ENCODE results near the gene MTURN. TPM values are rescaled to one million over a fixed set of nuclear protein-coding genes. Genes with fewer than 3 reads are reported as not detected.

The MTURN gene
- total RNA-seq, 8 experiments from 2014 or later, result 18.1 to 121 (median 40.8) TPM

DNA sequence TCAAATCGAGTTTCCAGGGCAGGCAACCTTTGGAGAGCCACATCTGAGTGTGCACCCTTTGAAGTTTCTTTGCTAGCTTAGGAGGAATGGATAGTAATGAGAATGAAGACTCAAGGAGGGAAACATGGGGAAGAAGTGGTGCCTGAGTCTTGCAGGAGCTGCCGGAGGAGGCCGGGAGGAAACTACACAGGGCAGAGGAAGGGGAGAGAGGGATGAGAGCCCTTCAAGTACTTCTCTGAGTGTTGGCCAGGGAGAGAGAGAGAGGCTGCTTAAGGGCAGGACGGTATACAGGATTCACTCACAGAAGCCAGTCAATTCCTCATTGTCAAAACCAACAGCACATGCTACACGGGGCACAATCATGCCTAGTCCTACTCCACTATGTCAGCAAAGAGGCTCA, 75.2 kb downstream of the MTURN start:
- H3K27ac ChIP-seq, result no peak overlapping the region
- in situ Hi-C loops (cut with MboI; ENCODE audit: low pct_unique_long_range_greater_than_20kb in 2 of 9, low sequenced_read_pairs in 9 of 9, unreplicated experiment in 9 of 9), result no loop called here
- WGBS, 10 experiments, result 33 to 95% (median 76%) methylated on average over 1 to 3 of the region's 5 CpGs; no CpG with 5 or more reads in 3 of the 10 experiments
- H3K4me3 ChIP-seq, result no peak overlapping the region
- peaks cover 0 to 3% of the 10 kb centered on the region in 2 donors for H3K4me1 ChIP-seq (replicated peaks in 1 of 2)
- no peak for ATAC-seq (replicated peaks in 6 of 8)

Other genes with a start within 250 kb of the MTURN start
- 100 to 1,000 TPM in 4 of 8 experiments, 10 to 100 TPM in 4; 18.1 to 162 (median 106) TPM for gene SCRN1, start 145.2 kb upstream of the MTURN start, total RNA-seq
- gene FKBP14, start 108.3 kb upstream of the MTURN start, total RNA-seq, result 10 to 100 TPM in 4 of 8 experiments, 1 to 10 TPM in 4; 5.1 to 39.3 (median 18.5) TPM
- 10 to 100 TPM in 7 of 8 experiments, 1 to 10 TPM in 1; 7.7 to 35.3 (median 24.7) TPM for gene PLEKHA8, start 106.6 kb upstream of the MTURN start, total RNA-seq
- 10 to 100 TPM in 2 of 8 experiments, 1 to 10 TPM in 6; 4.8 to 18.9 (median 7.3) TPM for gene ZNRF2, start 149.6 kb downstream of the MTURN start, total RNA-seq

Data from motor neuron (in vitro differentiated cells).